Kidney epithelial cell (primary cell): ENCODE measurements around the gene IGFBP7. TPM values are rescaled to one million over a fixed set of nuclear protein-coding genes. Genes with fewer than 3 reads are reported as not detected.

Experiments used
- DNase-seq: peaks from one replicate; pipeline ENCODE4 v3.0.0-alpha.2; 2010; ENCODE audit warnings: low read depth
- H3K27me3 ChIP-seq: 2 replicates; pipeline ENCODE4 v1.6.0; 2011; ENCODE audit warnings: low read length; ENCODE audit not compliant: control insufficient read depth, insufficient read depth
- H3K36me3 ChIP-seq: 2 replicates; pipeline ENCODE4 v1.5.1; 2011; ENCODE audit warnings: low read length; ENCODE audit not compliant: control insufficient read depth, insufficient read depth
- H3K4me3 ChIP-seq: 2 replicates; pipeline ENCODE4 v1.5.1; 2011; ENCODE audit warnings: low read depth, mild to moderate bottlenecking, control low read depth, low read length
- total RNA-seq: library from RNA; depleted of rRNA; stranded (reverse); fragments of >200 nt; gene quantifications from 2 replicates; pipeline ENCODE4 v1.2.3, GENCODE V29; 2015
- TF ChIP-seq, protein P1 (sequence below): IDR thresholded peaks from 2 replicates; pipeline ENCODE4 v1.5.1; 2011; ENCODE audit warnings: mild to moderate bottlenecking, moderate library complexity, low read length, control low read depth, inconsistent platforms; ENCODE audit not compliant: insufficient read depth, poor library complexity, severe bottlenecking

IGFBP7 gene
- total RNA-seq, 1 donor from 2014 or later = 1,134 TPM

DNA sequence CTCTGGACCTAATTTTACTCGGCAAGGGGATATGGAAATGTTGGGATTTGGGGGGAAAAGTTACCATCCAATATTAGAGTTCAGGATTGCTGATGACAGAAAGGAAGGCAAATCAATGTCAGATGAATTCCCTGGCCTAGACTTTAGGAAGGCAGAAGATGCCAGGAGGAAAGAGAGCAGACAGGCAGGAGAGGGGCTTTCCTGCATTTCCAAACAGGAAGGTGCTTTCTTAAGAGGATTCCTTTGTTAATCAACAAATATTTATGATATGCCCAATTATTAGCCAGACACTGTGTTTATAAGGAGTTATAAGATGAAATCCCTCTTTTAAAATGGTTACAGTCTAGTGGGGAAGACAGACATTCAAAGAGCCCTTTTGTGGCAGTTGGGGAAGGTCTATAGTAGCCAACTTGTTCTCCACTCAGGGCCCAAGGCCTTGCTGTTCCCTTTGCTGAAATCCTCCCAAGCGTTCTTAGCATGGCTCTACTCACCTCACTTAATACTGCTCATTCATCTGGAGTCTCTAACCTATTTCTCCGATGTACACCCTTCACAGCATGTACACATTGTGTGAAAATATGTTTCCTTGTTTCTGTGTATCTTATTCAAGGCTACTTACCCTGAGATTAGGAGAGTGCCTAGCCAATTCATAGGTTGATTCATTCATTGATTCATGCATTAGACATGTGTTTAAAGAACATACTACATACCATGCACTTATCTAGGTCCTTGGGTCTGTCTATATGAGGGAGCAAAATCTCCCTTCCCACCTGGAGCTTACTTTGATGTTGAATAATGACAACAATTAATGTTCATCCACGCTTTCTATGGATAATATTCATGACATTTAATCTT lies 5.3 kb downstream of the IGFBP7 start:
- no peak for DNase-seq
- H3K36me3 ChIP-seq = peaks cover 2% of the 10 kb centered on the region
- TF ChIP-seq, protein P1, sequence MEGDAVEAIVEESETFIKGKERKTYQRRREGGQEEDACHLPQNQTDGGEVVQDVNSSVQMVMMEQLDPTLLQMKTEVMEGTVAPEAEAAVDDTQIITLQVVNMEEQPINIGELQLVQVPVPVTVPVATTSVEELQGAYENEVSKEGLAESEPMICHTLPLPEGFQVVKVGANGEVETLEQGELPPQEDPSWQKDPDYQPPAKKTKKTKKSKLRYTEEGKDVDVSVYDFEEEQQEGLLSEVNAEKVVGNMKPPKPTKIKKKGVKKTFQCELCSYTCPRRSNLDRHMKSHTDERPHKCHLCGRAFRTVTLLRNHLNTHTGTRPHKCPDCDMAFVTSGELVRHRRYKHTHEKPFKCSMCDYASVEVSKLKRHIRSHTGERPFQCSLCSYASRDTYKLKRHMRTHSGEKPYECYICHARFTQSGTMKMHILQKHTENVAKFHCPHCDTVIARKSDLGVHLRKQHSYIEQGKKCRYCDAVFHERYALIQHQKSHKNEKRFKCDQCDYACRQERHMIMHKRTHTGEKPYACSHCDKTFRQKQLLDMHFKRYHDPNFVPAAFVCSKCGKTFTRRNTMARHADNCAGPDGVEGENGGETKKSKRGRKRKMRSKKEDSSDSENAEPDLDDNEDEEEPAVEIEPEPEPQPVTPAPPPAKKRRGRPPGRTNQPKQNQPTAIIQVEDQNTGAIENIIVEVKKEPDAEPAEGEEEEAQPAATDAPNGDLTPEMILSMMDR = no peak

DNA sequence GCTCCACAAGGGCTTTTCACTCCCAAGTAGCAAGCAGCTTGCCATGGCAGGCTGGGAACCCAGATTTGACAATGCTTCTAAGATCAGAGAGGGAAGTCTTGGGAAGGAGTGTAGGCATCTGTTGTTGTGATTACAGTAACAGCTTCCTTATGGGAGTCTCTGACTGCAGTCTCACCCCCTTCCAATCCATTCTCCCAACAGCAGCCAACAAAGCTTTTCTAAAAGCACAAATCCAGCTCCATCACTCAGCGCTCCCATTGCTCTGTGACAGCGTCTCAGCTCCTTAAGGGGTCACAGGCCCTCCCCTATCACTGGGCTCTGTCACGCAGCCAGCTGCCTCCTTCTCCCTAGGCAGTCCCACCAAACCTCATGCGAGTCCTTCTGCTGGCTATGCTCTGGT lies 7.1 kb downstream of the IGFBP7 start:
- H3K4me3 ChIP-seq = no peak overlapping the region
- TF ChIP-seq, protein P1 = no peak
- H3K36me3 ChIP-seq = peaks cover 2% of the 10 kb centered on the region
- DNase-seq = no peak
- H3K27me3 ChIP-seq = no peaks in the 10 kb centered on the region

More for the DNA sequence above, 5.3 kb downstream of the IGFBP7 start:
- no peak overlapping the region for H3K4me3 ChIP-seq
- no peaks in the 10 kb centered on the region for H3K27me3 ChIP-seq

DNA sequence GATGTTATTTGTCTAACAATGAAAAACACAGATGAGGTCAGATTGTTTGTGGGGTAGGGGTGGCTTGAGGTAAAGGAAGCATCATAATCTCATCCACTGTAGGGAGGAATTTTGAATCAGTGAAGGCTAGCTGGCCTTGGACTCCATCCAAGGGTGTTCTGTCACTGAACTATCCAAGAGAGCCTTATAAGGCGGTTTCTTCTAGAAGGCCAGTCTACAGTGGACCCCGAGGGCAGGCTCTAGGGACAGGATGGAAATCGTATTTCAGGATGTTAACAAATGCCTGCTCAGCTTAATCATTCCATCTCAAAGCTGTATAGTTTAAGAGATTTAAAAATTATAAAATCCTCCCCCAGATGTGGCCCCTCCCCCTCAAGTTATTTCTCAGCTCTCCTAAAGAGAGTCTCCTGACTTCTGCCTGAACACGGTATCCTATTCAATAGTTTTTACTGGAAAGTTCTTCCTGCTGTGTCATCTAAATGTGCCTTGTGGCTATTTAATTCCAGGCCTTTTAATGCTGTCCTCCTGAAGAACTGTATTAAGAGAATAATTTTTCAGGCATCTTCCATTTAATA lies 8.0 kb downstream of the IGFBP7 start:
- peak; percentile 71 for DNase-seq
- peaks cover 2% of the 10 kb centered on the region for H3K36me3 ChIP-seq
- no peak overlapping the region for H3K4me3 ChIP-seq
- no peaks in the 10 kb centered on the region for H3K27me3 ChIP-seq
- TF ChIP-seq, protein P1 = no peak

DNA sequence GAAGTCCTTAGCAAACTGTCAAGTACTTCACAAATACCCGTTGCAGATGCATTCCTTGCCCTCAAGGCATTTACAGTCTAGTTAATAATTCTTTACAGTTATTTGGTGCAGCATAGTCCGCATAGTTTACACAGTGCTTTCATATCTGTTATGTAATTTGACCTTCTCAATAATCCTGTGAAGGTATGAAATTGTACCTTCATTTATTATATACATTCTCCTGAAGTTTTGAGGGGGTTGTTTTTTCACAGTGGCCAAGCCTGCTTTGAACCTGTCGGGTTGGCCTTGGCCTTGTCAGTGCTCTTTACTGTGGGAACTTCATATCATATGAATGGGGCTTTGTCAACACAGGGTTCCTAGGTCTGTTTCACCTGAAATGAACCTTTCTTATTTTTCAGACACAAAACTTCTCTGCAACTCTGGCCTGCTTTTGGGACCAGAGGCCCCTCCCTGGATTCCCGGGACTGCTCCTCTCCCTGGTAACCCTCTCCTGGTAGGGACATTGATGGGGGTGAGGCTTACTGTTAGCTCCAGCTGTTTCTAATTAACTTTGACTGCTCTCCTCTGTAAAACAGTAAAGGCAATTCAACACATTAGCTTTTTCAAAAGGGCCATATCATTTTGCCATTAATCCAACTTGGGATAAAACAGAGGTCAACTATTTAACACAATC lies 9.1 kb downstream of the IGFBP7 start:
- no peak for DNase-seq
- Histone ChIP-seq H3K27me3 (no peaks in the 10 kb centered on the region), H3K36me3 (no peaks in the 10 kb centered on the region), H3K4me3 (no peak overlapping the region)
- TF ChIP-seq, protein P1 = no peak

DNA sequence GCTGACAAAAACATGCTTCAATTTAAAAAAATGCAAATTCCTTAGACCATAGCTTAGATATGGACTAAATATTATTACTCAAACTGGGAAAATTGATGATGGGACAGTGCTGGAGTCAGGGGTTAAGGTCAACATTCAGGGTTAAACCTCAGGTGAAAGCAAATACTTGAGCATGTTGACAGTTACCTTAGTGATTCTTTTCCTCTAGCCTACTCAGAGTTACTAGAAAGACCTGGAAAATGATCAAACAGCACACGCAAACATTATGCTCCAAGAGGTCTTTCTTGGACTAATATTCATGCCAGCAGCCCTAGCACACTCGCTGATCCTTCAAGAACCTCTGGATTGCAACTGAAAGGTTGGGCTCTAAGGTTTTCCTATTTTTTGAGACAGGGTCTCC lies 10.8 kb downstream of the IGFBP7 start:
- Histone ChIP-seq H3K27me3 (no peaks in the 10 kb centered on the region), H3K4me3 (no peak overlapping the region), H3K36me3 (no peaks in the 10 kb centered on the region)
- TF ChIP-seq, protein P1 = no peak
- no peak for DNase-seq
